PC-9 (cell line): ENCODE data around the gene AGRN.

ENCODE experiments used
- EZH2 ChIP-seq: fragments of 200-600 bp; sonication (generic); IDR thresholded peaks from 2 replicates; pipeline ENCODE4 v1.8.0; 2017; ENCODE audit warnings: antibody characterized with exemption, low read depth
- TF ChIP-seq, protein P1 (sequence below): fragments of 200-600 bp; sonication (generic); conservative IDR thresholded peaks from 2 replicates; pipeline ENCODE4 v1.6.1; 2017; ENCODE audit warnings: mixed run types, antibody characterized with exemption, mild to moderate bottlenecking, moderate library complexity

DNA sequence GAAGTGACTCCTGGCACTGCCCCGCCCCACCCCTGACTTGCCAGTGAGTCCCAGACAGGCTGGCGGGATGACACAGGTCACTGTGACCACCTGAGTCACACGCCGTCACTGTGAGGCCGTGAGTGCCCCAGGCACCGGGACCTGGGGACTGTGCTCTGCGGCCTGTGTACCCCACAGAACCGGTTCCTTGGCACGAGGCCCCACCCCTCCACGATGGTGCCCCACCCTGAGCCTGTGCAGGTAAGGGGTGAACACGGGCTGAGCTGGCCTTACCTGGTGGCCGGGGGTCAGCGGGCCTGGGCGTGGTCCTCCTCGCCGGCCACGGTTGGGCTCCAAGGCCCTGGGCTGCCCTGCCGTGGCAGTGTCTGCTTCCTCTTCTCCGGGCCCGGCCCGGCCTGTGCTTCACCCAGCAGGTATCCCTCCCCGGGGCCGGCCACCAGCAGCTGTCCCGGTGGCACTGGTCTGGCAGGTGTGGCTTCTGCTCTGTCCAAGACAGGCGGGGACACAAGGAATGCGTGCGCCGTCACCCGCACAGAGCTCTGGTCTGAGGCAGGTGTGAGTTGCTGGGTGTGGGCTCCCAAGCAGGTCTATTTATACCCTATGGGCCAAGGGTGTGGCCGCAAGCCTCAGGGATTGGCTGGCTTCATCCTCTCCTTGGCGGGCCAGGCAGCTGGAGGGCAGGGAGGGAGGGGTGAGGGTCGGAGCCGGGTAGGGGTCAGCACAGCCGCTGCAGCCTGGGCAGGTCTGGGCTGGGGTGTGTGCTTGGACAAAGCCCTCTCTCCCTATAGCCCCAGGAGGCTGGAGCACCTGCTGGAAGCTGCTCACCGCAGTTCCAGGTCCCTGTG, 54.0 kb downstream of the AGRN start, which contains the start of gene RNF223:
- TF ChIP-seq, protein P1, sequence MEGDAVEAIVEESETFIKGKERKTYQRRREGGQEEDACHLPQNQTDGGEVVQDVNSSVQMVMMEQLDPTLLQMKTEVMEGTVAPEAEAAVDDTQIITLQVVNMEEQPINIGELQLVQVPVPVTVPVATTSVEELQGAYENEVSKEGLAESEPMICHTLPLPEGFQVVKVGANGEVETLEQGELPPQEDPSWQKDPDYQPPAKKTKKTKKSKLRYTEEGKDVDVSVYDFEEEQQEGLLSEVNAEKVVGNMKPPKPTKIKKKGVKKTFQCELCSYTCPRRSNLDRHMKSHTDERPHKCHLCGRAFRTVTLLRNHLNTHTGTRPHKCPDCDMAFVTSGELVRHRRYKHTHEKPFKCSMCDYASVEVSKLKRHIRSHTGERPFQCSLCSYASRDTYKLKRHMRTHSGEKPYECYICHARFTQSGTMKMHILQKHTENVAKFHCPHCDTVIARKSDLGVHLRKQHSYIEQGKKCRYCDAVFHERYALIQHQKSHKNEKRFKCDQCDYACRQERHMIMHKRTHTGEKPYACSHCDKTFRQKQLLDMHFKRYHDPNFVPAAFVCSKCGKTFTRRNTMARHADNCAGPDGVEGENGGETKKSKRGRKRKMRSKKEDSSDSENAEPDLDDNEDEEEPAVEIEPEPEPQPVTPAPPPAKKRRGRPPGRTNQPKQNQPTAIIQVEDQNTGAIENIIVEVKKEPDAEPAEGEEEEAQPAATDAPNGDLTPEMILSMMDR, result no peak
- no peak for TF ChIP-seq EZH2
